GM12878 (cell line): ENCODE results near the gene SURF6. TPM values are rescaled to one million over a fixed set of nuclear protein-coding genes. Genes with fewer than 3 reads are reported as not detected.

Source experiments
- ATAC-seq: fragments of 200-7000 bp; cut with Tn5 transposase; 3 replicates; pipeline ENCODE4 v1.9.1; 2020; ENCODE audit warnings: mild to moderate bottlenecking, moderate library complexity
- BruUV-seq: library from RNA; stranded (reverse); fragments of 400-500 nt; replicated peaks from 2 replicates; lab custom pipeline; 2021; lab: Mats Ljungman, UMichigan
- CTCF ChIA-PET: fragments of 300-600 bp; sonication (Branson Sonifier 250); formaldehyde crosslinking; extraction: SDS; loops from one replicate; lab custom pipeline; 2021; ENCODE audit warnings: inconsistent platforms; lab: Yijun Ruan, JAX
- POLR2A ChIA-PET: fragments of 350-600 bp; formaldehyde crosslinking; extraction: SDS; loops from one replicate; lab custom pipeline; 2021; ENCODE audit warnings: inconsistent platforms; lab: Charles Lee
- RAD21 ChIA-PET: fragments of 300-600 bp; sonication (Branson Sonifier 250); formaldehyde crosslinking; loops from one replicate; lab custom pipeline; 2023; ENCODE audit warnings: antibody characterized with exemption; ENCODE audit not compliant: unreplicated experiment; lab: Charles Lee
- SMC1A ChIA-PET: fragments of 300-600 bp; sonication (Branson Sonifier 250); formaldehyde crosslinking; loops from one replicate; lab custom pipeline; 2023; ENCODE audit not compliant: unreplicated experiment, uncharacterized antibody; lab: Charles Lee
- DNase-seq: peaks from one replicate; pipeline ENCODE4 v3.0.0-alpha.2; 2011; ENCODE audit warnings: low read depth, low spot score
- FAIRE-seq: peaks from 3 replicates; lab custom pipeline; 2011; peaks lifted over from hg19 to GRCh38; lab: Jason Lieb, UNC
- H2AFZ ChIP-seq: 2 replicates; pipeline ENCODE4 v1.6.0; 2011; ENCODE audit warnings: low read depth, low read length, control low read depth; ENCODE audit not compliant: control insufficient read depth
- H3K27ac ChIP-seq: 2 replicates; pipeline ENCODE4 v1.5.1; 2011; ENCODE audit warnings: control low read depth; ENCODE audit not compliant: control insufficient read depth, insufficient read depth
- H3K27me3 ChIP-seq, 2 experiments: replicated peaks in 1 of 2; 2 replicates each; pipeline versions ENCODE4 v1.6.0 to v1.6.1; 2011; ENCODE audit warnings: low read length in 1 of 2; ENCODE audit not compliant: control insufficient read depth in 2 of 2, insufficient read depth in 2 of 2
- H3K36me3 ChIP-seq, 2 experiments: 2 replicates each; pipeline ENCODE4 v1.5.1; 2011; ENCODE audit warnings: low read length in 1 of 2; ENCODE audit not compliant: control insufficient read depth in 2 of 2, insufficient read depth in 2 of 2
- H3K4me1 ChIP-seq: 2 replicates; pipeline ENCODE4 v1.6.1; 2011; ENCODE audit warnings: mild to moderate bottlenecking, low read length, moderate library complexity, mixed read lengths; ENCODE audit not compliant: control insufficient read depth, insufficient read depth
- H3K4me2 ChIP-seq: 2 replicates; pipeline ENCODE4 v1.6.0; 2011; ENCODE audit warnings: control low read depth; ENCODE audit not compliant: control insufficient read depth, insufficient read depth
- H3K4me3 ChIP-seq: fragments of 200-600 bp; sonication (generic); 2 replicates; pipeline ENCODE4 v1.5.1; 2016
- H3K79me2 ChIP-seq: 2 replicates; pipeline ENCODE4 v1.6.0; 2011; ENCODE audit warnings: low read length; ENCODE audit not compliant: control insufficient read depth, insufficient read depth
- H3K9ac ChIP-seq: 2 replicates; pipeline ENCODE4 v1.8.0; 2011; ENCODE audit warnings: low read length, control low read depth, mixed read lengths; ENCODE audit not compliant: control insufficient read depth, insufficient read depth
- H3K9me3 ChIP-seq: replicated peaks from 3 replicates; pipeline ENCODE4 v1.5.1; 2011; ENCODE audit warnings: mild to moderate bottlenecking, low read length; ENCODE audit not compliant: control insufficient read depth, insufficient read depth
- H4K20me1 ChIP-seq: 2 replicates; pipeline ENCODE4 v1.6.0; 2011; ENCODE audit not compliant: control insufficient read depth, insufficient read depth
- CREB1 ChIP-seq: IDR thresholded peaks from 2 replicates; pipeline ENCODE4 v1.6.1; 2012; ENCODE audit warnings: low read depth, mild to moderate bottlenecking, inconsistent platforms
- CTCF ChIP-seq, 3 experiments: IDR thresholded peaks in 2 of 3; conservative IDR thresholded peaks in 1 of 3; 2 replicates each; pipeline ENCODE4 v1.5.1; 2011; ENCODE audit warnings: low read depth in 3 of 3, low read length in 3 of 3, mild to moderate bottlenecking in 3 of 3, control low read depth in 2 of 3, moderate library complexity in 2 of 3, inconsistent platforms in 1 of 3, mixed read lengths in 1 of 3; ENCODE audit not compliant: control insufficient read depth in 2 of 3, insufficient read depth in 1 of 3; ENCODE audit errors: extremely low read depth in 1 of 3
- EP300 ChIP-seq, 2 experiments: fragments of 150-350 bp in 1 of 2; IDR thresholded peaks; 2 replicates each; pipeline ENCODE4 v1.6.1; 2011 to 2012; ENCODE audit warnings: low read depth in 2 of 2, low read length in 2 of 2, borderline replicate concordance in 1 of 2, improper control_type of control experiment in 1 of 2, inconsistent platforms in 1 of 2; ENCODE audit not compliant: control insufficient read depth in 1 of 2
- IKZF2 ChIP-seq, 2 experiments: fragments of 450-650 bp; IDR thresholded peaks; 2 replicates each; pipeline ENCODE4 v1.6.1; 2017; ENCODE audit warnings: mild to moderate bottlenecking in 2 of 2, moderate library complexity in 2 of 2
- KLF5 ChIP-seq: fragments of 450-650 bp; IDR thresholded peaks from 2 replicates; pipeline ENCODE4 v1.6.1; 2014; ENCODE audit warnings: mild to moderate bottlenecking; ENCODE audit not compliant: partially characterized antibody
- MEF2B ChIP-seq: fragments of 450-650 bp; IDR thresholded peaks from 2 replicates; pipeline ENCODE4 v1.6.1; 2018; ENCODE audit warnings: mild to moderate bottlenecking, moderate library complexity; ENCODE audit not compliant: partially characterized antibody, poor library complexity, severe bottlenecking
- RELB ChIP-seq: fragments of 450-650 bp; IDR thresholded peaks from 2 replicates; pipeline ENCODE4 v1.6.1; 2017; ENCODE audit warnings: low read depth, mild to moderate bottlenecking, moderate library complexity
- SPI1 ChIP-seq: IDR thresholded peaks from 2 replicates; pipeline ENCODE4 v1.6.1; 2011; ENCODE audit warnings: low read depth, mild to moderate bottlenecking, low read length, moderate library complexity, borderline replicate concordance; ENCODE audit not compliant: insufficient read depth
- STAT1 ChIP-seq: fragments of 450-650 bp; conservative IDR thresholded peaks from 2 replicates; pipeline ENCODE4 v1.6.1; 2014; ENCODE audit warnings: antibody characterized with exemption, mild to moderate bottlenecking
- ZBTB4 ChIP-seq: fragments of 450-650 bp; formaldehyde crosslinking; IDR thresholded peaks from 2 replicates; pipeline ENCODE4 v1.4.0; 2022; ENCODE audit warnings: mild to moderate bottlenecking, moderate library complexity
- ZSCAN29 ChIP-seq: fragments of 450-650 bp; IDR thresholded peaks from 2 replicates; pipeline ENCODE4 v1.6.1; 2017; ENCODE audit warnings: mild to moderate bottlenecking, moderate library complexity
- whole genome bisulfite sequencing: methylation state at CpG from one replicate; pipeline ENCODE4 v1.1.6; 2016; ENCODE audit warnings: low lambda C conversion rate; ENCODE audit not compliant: insufficient replicate concordance, insufficient coverage; ENCODE audit errors: missing lambda C conversion rate; 5-methylcytosine and 5-hydroxymethylcytosine counted together
- in situ Hi-C: fragments of 300-500 bp; cut with MboI; formaldehyde crosslinking; loops from 9 replicates; pipeline ENCODE4 v1.14.3; 2018; ENCODE audit warnings: mixed read lengths
- intact Hi-C: fragments of 100-400 bp; cut with micrococcal nuclease; formaldehyde crosslinking; loops from one replicate; pipeline ENCODE4 v1.14.2; 2022; ENCODE audit not compliant: unreplicated experiment
- polyA plus RNA-seq, 11 experiments: library from polyadenylated mRNA; depleted of rRNA in 4 of 11; unstranded in 6 of 11; stranded (reverse) in 5 of 11; fragments of >200 nt; fragmentation: Nextera tagmentation in 4 of 11; fragmentation: Illumina TruSeq in 1 of 11; extraction: Ambion mirVana in 4 of 11; extraction: Trizol in 1 of 11; gene quantifications; 1 replicate in 1 of 11; 2 replicates in 10 of 11; pipeline versions ENCODE4 v1.2.1 to v1.2.3, GENCODE V29; 2011 to 2016; ENCODE audit warnings: inconsistent platforms in 2 of 11, missing spikeins in 2 of 11, low read depth in 1 of 11
- total RNA-seq, 4 experiments: library from RNA; depleted of rRNA in 3 of 4; stranded (reverse); fragments of >200 nt in 3 of 4; fragmentation: Illumina TruSeq in 1 of 4; extraction: Trizol in 1 of 4; gene quantifications; 2 replicates each; pipeline versions ENCODE4 v1.2.1 to v1.2.3, GENCODE V29; 2013 to 2021

Gene SURF6
- total and polyA plus RNA-seq, 10 of the 15 experiments (the other 5 are each of a cell fraction or from before 2014, with no cell fraction given) = 2.2 to 27.2 (median 15.1) TPM

GRCh38 chr9:133375116-133375723 is 39.2 kb upstream of the SURF6 start:
- peak overlapping the region; percentile 97 for H3K4me3 ChIP-seq
- H4K20me1 ChIP-seq = peaks cover 13% of the 10 kb centered on the region
- ChIA-PET POLR2A (interaction anchor here (0.6 to 1.7 kb wide), 4 partner anchors 14 to 486 kb away, joined by 3 to 9 read pairs (median 4); partner anchors contain the start of genes MED22 and RPL7A), CTCF (interaction anchor here (0.6 to 1.6 kb wide), 4 partner anchors 9 to 940 kb away, joined by 3 to 5 read pairs (median 4); no protein-coding TSS in a partner anchor), SMC1A (interaction anchor here (0.7 to 1.3 kb wide), 4 partner anchors 12 to 46 kb away, joined by 3 to 5 read pairs (median 4); partner anchors contain the start of genes MED22, RPL7A and SURF2), RAD21 (interaction anchor here (0.6 kb wide), 1 partner anchor 20 kb away, joined by 3 read pairs; no protein-coding TSS in a partner anchor)
- no peak for TF ChIP-seq ZBTB4 (CRISPR knock-in tag)
- 0 out of 2 replicates have a peak, but pooled peaks have one; percentile 17 for TF ChIP-seq CREB1
- TF ChIP-seq IKZF2 (IDR thresholded peaks at IDR 0.05) = 0 out of 4 replicates have a peak, but pooled peaks of 1 of the 2 experiments have one; percentile 23
- TF ChIP-seq EP300 (IDR thresholded peaks at IDR 0.05; ENCODE audit: borderline replicate concordance in 1 of 2, control insufficient read depth in 1 of 2, low read depth in 2 of 2, low read length in 2 of 2) = no peak
- TF ChIP-seq SPI1 = no peak
- no peak for TF ChIP-seq ZSCAN29
- no peak for TF ChIP-seq STAT1
- TF ChIP-seq RELB = 0 out of 2 replicates have a peak, but pooled peaks have one; percentile 16
- TF ChIP-seq CTCF (IDR thresholded peaks at IDR 0.05 in 2 of 3, conservative IDR thresholded peaks at IDR 0.05 in 1 of 3; ENCODE audit: control insufficient read depth in 2 of 3, extremely low read depth in 1 of 3, insufficient read depth in 1 of 3, low read depth in 3 of 3, low read length in 3 of 3) = peak in 2 of 3 experiments; percentile 9 to 38; a peak in 2 of 6 replicates
- peak; percentile 17 for TF ChIP-seq MEF2B
- no peak for TF ChIP-seq KLF5
- H3K4me1 ChIP-seq = peaks cover 22% of the 10 kb centered on the region
- H3K9me3 ChIP-seq = no peaks in the 10 kb centered on the region; the same call in 2 of the 3 replicates
- intact Hi-C loops (loop anchor here (5.0 kb wide), 1 partner anchor 42 kb away; the partner anchor contains the start of gene REXO4), in situ Hi-C loops (no loop called here)
- ATAC-seq = peak; percentile 22
- no TSS peak for BruUV-seq
- DNase-seq = no peak
- H3K79me2 ChIP-seq = peaks cover 56% of the 10 kb centered on the region
- no peak for FAIRE-seq
- peak overlapping the region; percentile 78 for H3K27ac ChIP-seq
- WGBS = 1% methylated on average over 34 of the region's 39 CpGs
- H3K4me2 ChIP-seq = peak overlapping the region; percentile 83
- H2AFZ ChIP-seq = no peak overlapping the region; the same call in 1 of the 2 replicates
- H3K27me3 ChIP-seq = no peaks in the 10 kb centered on the region
- peaks cover 4 to 11% of the 10 kb centered on the region in 2 experiments; a peak in 3 of 4 replicates for H3K36me3 ChIP-seq
- peak overlapping the region; percentile 93 for H3K9ac ChIP-seq
